ENCODE measurements around the gene KCNAB1. TPM values are rescaled to one million over a fixed set of nuclear protein-coding genes. Genes with fewer than 3 reads are reported as not detected.

The KCNAB1 gene
- total RNA-seq, 1 experiment from 2014 or later, result 1.0 TPM

- TF ChIP-seq FOXP1 (CRISPR knock-in tag; IDR thresholded peaks at IDR 0.05; ENCODE audit: borderline replicate concordance), result no peak
- TF ChIP-seq ATF1 (CRISPR knock-in tag; IDR thresholded peaks at IDR 0.05), result no peak
- TF ChIP-seq GTF2I (CRISPR knock-in tag; conservative IDR thresholded peaks at IDR 0.05), result no peak
- TF ChIP-seq SMAD3 (CRISPR knock-in tag; IDR thresholded peaks at IDR 0.05; ENCODE audit: borderline replicate concordance), result no peak
These were observed 463.1 kb downstream of the KCNAB1 start (continued) for GRCh38 chr3:156583469-156583868.

GRCh38 chr3:156586905-156587759 lies 466.8 kb downstream of the KCNAB1 start:
- Mint-ChIP-seq H3K9me3 (peaks cover 7% of the 10 kb centered on the region; the same call in 1 of the 2 replicates), H3K36me3 (no peaks in the 10 kb centered on the region), H3K4me3 (no peak overlapping the region), H3K27me3 (ENCODE audit: low read depth) (no peaks in the 10 kb centered on the region), H3K4me1 (no peaks in the 10 kb centered on the region), H3K27ac (no peak overlapping the region; the same call in 1 of the 2 replicates)
- no peak for TF ChIP-seq IRF1 (CRISPR knock-in tag; IDR thresholded peaks at IDR 0.05)
- TF ChIP-seq E2F4 (CRISPR knock-in tag; IDR thresholded peaks at IDR 0.05; ENCODE audit: borderline replicate concordance, low read depth), result no peak
- TF ChIP-seq NFE2L1 (CRISPR knock-in tag; IDR thresholded peaks at IDR 0.05), result no peak
- no peak for TF ChIP-seq JUN (CRISPR knock-in tag; IDR thresholded peaks at IDR 0.05)
- ChIA-PET CTCF (no interaction called here), POLR2A (no interaction called here)
- ATAC-seq (no peak), DNase-seq (ENCODE audit: low spot score) (no peak)

GRCh38 chr3:156587760-156588069 lies 467.3 kb downstream of the KCNAB1 start:
- CTCF ChIA-PET, result no interaction called here
- ATAC-seq (no peak), DNase-seq (ENCODE audit: low spot score) (no peak)
- H3K27me3 Mint-ChIP-seq (ENCODE audit: low read depth), result no peaks in the 10 kb centered on the region
- no peaks in the 10 kb centered on the region for H3K4me1 Mint-ChIP-seq
- POLR2A ChIA-PET, result no interaction called here
- H3K27ac Mint-ChIP-seq, result no peak overlapping the region
- H3K4me3 Mint-ChIP-seq, result no peak overlapping the region
- no peaks in the 10 kb centered on the region for H3K36me3 Mint-ChIP-seq
- peaks cover 7% of the 10 kb centered on the region; the same call in 1 of the 2 replicates for H3K9me3 Mint-ChIP-seq
- TF ChIP-seq IRF1 (CRISPR knock-in tag; IDR thresholded peaks at IDR 0.05) (no peak), E2F4 (CRISPR knock-in tag; IDR thresholded peaks at IDR 0.05; ENCODE audit: borderline replicate concordance, low read depth) (no peak), TEAD1 (CRISPR knock-in tag; IDR thresholded peaks at IDR 0.05) (no peak), ZNF423 (CRISPR knock-in tag; IDR thresholded peaks at IDR 0.05) (no peak), ATF1 (CRISPR knock-in tag; IDR thresholded peaks at IDR 0.05) (no peak), PRRX2 (CRISPR knock-in tag; IDR thresholded peaks at IDR 0.05) (no peak), ZNF121 (CRISPR knock-in tag; IDR thresholded peaks at IDR 0.05) (no peak), ESRRA (CRISPR knock-in tag; IDR thresholded peaks at IDR 0.05; ENCODE audit: borderline replicate concordance) (no peak), NR3C1 (CRISPR knock-in tag; conservative IDR thresholded peaks at IDR 0.05; ENCODE audit: low read depth) (no peak)

Other genes with a start within 250 kb of the KCNAB1 start
- gene GMPS, start 249.9 kb upstream of the KCNAB1 start, total RNA-seq (2021), result 125 to 136 TPM (median 128 TPM) in 3 replicates

Measured in WTC11 (cell line).